Measurements from ENCODE around the gene E2F8. TPM values are rescaled to one million over a fixed set of nuclear protein-coding genes. Genes with fewer than 3 reads are reported as not detected.

E2F8 gene
- polyA plus RNA-seq, 1 of the 3 experiments (the other 2 are of a cell fraction): 2.7 TPM

DNA sequence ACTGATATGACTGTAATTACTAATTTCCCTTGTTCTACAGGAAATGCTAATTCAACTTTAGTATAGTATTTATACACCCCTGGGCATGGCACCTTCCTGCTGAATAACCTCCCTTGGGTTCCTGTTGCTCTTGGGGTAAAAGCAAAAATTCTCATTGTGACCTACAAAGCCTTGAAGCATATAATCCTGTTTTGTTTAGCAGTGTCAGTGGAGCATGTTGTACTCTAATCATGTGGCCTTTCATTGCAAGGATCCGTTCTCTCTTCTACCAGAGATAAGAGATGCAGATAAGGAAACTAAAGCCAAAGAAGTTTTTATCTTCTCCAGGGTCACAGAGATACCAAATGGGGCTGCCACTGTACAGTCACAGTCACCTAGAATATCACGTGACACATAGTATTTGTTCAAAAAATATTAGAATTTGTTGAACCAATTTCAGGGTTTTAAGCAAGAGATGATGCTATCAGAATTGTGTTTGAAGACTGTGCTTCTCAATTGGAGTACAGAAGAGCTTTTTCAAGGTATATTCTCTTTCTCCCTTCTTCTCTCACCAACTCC is 64.0 kb downstream of the E2F8 start (continued):
- TF ChIP-seq, protein P1, sequence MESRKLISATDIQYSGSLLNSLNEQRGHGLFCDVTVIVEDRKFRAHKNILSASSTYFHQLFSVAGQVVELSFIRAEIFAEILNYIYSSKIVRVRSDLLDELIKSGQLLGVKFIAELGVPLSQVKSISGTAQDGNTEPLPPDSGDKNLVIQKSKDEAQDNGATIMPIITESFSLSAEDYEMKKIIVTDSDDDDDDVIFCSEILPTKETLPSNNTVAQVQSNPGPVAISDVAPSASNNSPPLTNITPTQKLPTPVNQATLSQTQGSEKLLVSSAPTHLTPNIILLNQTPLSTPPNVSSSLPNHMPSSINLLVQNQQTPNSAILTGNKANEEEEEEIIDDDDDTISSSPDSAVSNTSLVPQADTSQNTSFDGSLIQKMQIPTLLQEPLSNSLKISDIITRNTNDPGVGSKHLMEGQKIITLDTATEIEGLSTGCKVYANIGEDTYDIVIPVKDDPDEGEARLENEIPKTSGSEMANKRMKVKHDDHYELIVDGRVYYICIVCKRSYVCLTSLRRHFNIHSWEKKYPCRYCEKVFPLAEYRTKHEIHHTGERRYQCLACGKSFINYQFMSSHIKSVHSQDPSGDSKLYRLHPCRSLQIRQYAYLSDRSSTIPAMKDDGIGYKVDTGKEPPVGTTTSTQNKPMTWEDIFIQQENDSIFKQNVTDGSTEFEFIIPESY (IDR thresholded peaks at IDR 0.05; ENCODE audit: borderline replicate concordance, low read depth): no peak
- TF ChIP-seq YY1 (IDR thresholded peaks at IDR 0.05; ENCODE audit: low read depth): no peak

Other genes with a start within 250 kb of the E2F8 start
- gene MRGPRX2, start 180.2 kb downstream of the E2F8 start, polyA plus RNA-seq (2012; rRNA removed): not detected in 2 replicates
- 8.2 and 10.2 TPM in 2 replicates for gene ZDHHC13, start 123.8 kb downstream of the E2F8 start, polyA plus RNA-seq (2012; rRNA removed)
- not detected in 2 replicates for gene CSRP3, start 39.0 kb downstream of the E2F8 start, polyA plus RNA-seq (2012; rRNA removed)